HCT116 (cell line): ENCODE data around the gene USP27X. TPM values are rescaled to one million over a fixed set of nuclear protein-coding genes. Genes with fewer than 3 reads are reported as not detected.

Experiments used
- ATAC-seq: fragments of 200-7000 bp; cut with Tn5 transposase; 2 replicates; pipeline ENCODE4 v1.9.1; 2020; ENCODE audit warnings: mild to moderate bottlenecking, moderate library complexity
- BruUV-seq: library from RNA; stranded (reverse); fragments of 400-500 nt; replicated peaks from 2 replicates; lab custom pipeline; 2021; lab: Mats Ljungman, UMichigan
- CTCF ChIA-PET: fragments of 300-600 bp; sonication (Branson Sonifier 250); formaldehyde crosslinking; loops from one replicate; lab custom pipeline; 2021; ENCODE audit warnings: antibody characterized with exemption; lab: Charles Lee
- POLR2A ChIA-PET: fragments of 300-600, 350-600 bp; sonication (Branson Sonifier 250); formaldehyde crosslinking; loops from one replicate; lab custom pipeline; 2021; ENCODE audit warnings: antibody characterized with exemption; lab: Charles Lee
- RAD21 ChIA-PET, 2 experiments: fragments of 300-600 bp; sonication (Branson Sonifier 250); formaldehyde crosslinking; loops; one replicate each; lab custom pipeline; 2023; ENCODE audit warnings: low total read pairs in 2 of 2; ENCODE audit not compliant: uncharacterized antibody in 2 of 2, unreplicated experiment in 2 of 2, low non-redundant PET in 1 of 2; lab: Charles Lee
- DNase-seq: peaks from one replicate; pipeline ENCODE4 v3.0.0-alpha.2; 2010; ENCODE audit warnings: low read depth, low spot score
- H2AFZ ChIP-seq: fragments of 200-600 bp; shearing (Covaris generic), sonication (generic); 2 replicates; pipeline ENCODE4 v1.6.1; 2017; ENCODE audit warnings: low read depth, mixed run types, mixed read lengths, antibody characterized with exemption, low read length; ENCODE audit not compliant: poor library complexity, severe bottlenecking
- H3K27ac ChIP-seq: 2 replicates; pipeline ENCODE4 v1.5.1; 2012; ENCODE audit warnings: low read depth, low read length
- H3K27me3 ChIP-seq: fragments of 200-600 bp; sonication (generic); 2 replicates; pipeline ENCODE4 v1.6.1; 2016; ENCODE audit warnings: mixed run types, low read length, mixed read lengths; ENCODE audit not compliant: insufficient read depth
- H3K36me3 ChIP-seq, 2 experiments: fragments of 200-500 bp in 1 of 2; fragments of 200-600 bp in 1 of 2; sonication (Bioruptor generic) in 1 of 2; sonication (generic) in 1 of 2; 2 replicates each; pipeline versions ENCODE4 v1.5.1 to v1.6.1; 2014 to 2016; ENCODE audit warnings: low read length in 2 of 2, inconsistent platforms in 1 of 2, mixed read lengths in 1 of 2, mixed run types in 1 of 2; ENCODE audit not compliant: insufficient read depth in 2 of 2, control insufficient read depth in 1 of 2
- H3K4me1 ChIP-seq, 2 experiments: fragments of 200-600 bp in 1 of 2; sonication (generic) in 1 of 2; 2 replicates each; pipeline versions ENCODE4 v1.5.1 to v1.6.1; 2012 to 2017; ENCODE audit warnings: low read length in 2 of 2, inconsistent platforms in 1 of 2, mild to moderate bottlenecking in 1 of 2, mixed read lengths in 1 of 2, mixed run types in 1 of 2, moderate library complexity in 1 of 2; ENCODE audit not compliant: insufficient read depth in 2 of 2, control insufficient read depth in 1 of 2
- H3K4me2 ChIP-seq: fragments of 200-600 bp; sonication (generic); 2 replicates; pipeline ENCODE4 v1.6.1; 2017; ENCODE audit warnings: mixed run types, low read length, mixed read lengths
- H3K4me3 ChIP-seq, 2 experiments: fragments of 200-600 bp in 1 of 2; sonication (generic) in 1 of 2; replicated peaks in 1 of 2; 2 replicates each; pipeline ENCODE4 v1.5.1; 2011 to 2016; ENCODE audit warnings: low read length in 2 of 2, control low read depth in 1 of 2, low read depth in 1 of 2, mild to moderate bottlenecking in 1 of 2, mixed read lengths in 1 of 2, mixed run types in 1 of 2
- H3K79me2 ChIP-seq: fragments of 200-600 bp; sonication (generic); 2 replicates; pipeline ENCODE4 v1.6.1; 2017; ENCODE audit warnings: mild to moderate bottlenecking, mixed run types, low read length, moderate library complexity, mixed read lengths; ENCODE audit not compliant: insufficient read depth
- H3K9ac ChIP-seq: fragments of 200-600 bp; sonication (generic); 2 replicates; pipeline ENCODE4 v1.6.1; 2016; ENCODE audit warnings: low read length, mixed read lengths
- H3K9me2 ChIP-seq: fragments of 200-600 bp; sonication (generic), shearing (Covaris generic); 2 replicates; pipeline ENCODE4 v1.6.1; 2017; ENCODE audit warnings: mixed run types, mild to moderate bottlenecking, moderate library complexity; ENCODE audit not compliant: insufficient read depth
- H3K9me3 ChIP-seq, 2 experiments: fragments of 200-500 bp in 1 of 2; fragments of 200-600 bp in 1 of 2; sonication (Bioruptor generic) in 1 of 2; sonication (generic) in 1 of 2; 2 replicates each; pipeline ENCODE4 v1.6.1; 2014 to 2017; ENCODE audit warnings: low read length in 2 of 2, mixed read lengths in 2 of 2, inconsistent platforms in 1 of 2, low read depth in 1 of 2, mild to moderate bottlenecking in 1 of 2, mixed run types in 1 of 2, moderate library complexity in 1 of 2; ENCODE audit not compliant: control insufficient read depth in 1 of 2, insufficient read depth in 1 of 2
- H4K20me1 ChIP-seq: fragments of 200-600 bp; sonication (generic), shearing (Covaris generic); 2 replicates; pipeline ENCODE4 v1.6.1; 2017; ENCODE audit warnings: mixed run types, mild to moderate bottlenecking, moderate library complexity; ENCODE audit not compliant: insufficient read depth
- CBX3 ChIP-seq: IDR thresholded peaks from 2 replicates; pipeline ENCODE4 v1.6.1; 2012; ENCODE audit warnings: low read depth
- EZH2phosphoT487 ChIP-seq: fragments of 200-600 bp; IDR thresholded peaks from 2 replicates; pipeline ENCODE4 v1.6.1; 2018; ENCODE audit warnings: antibody characterized with exemption, borderline replicate concordance
- JUND ChIP-seq: IDR thresholded peaks from 2 replicates; pipeline ENCODE4 v1.6.1; 2012
- MAX ChIP-seq: IDR thresholded peaks from 2 replicates; pipeline ENCODE4 v1.6.1; 2012
- RAD21 ChIP-seq: IDR thresholded peaks from 2 replicates; pipeline ENCODE4 v1.6.1; 2012; ENCODE audit warnings: low read depth, mild to moderate bottlenecking
- SIN3A ChIP-seq: IDR thresholded peaks from 2 replicates; pipeline ENCODE4 v1.6.1; 2012; ENCODE audit warnings: low read depth
- ZBTB33 ChIP-seq: IDR thresholded peaks from 2 replicates; pipeline ENCODE4 v1.6.1; 2011; ENCODE audit warnings: mild to moderate bottlenecking, low read length, moderate library complexity; ENCODE audit not compliant: insufficient replicate concordance; ENCODE audit errors: extremely low read depth
- ZNF274 ChIP-seq: fragments of 200-500 bp; sonication (Bioruptor generic); IDR thresholded peaks from 2 replicates; pipeline ENCODE4 v1.6.1; 2014; ENCODE audit warnings: mild to moderate bottlenecking, low read depth, low read length, inconsistent platforms
- intact Hi-C: fragments of 100-400 bp; cut with micrococcal nuclease; formaldehyde crosslinking; loops from 2 replicates; pipeline ENCODE4 v1.10.0; 2022
- total RNA-seq: library from RNA; stranded (reverse); gene quantifications from one replicate; pipeline ENCODE4 v1.2.1, GENCODE V29; 2021; ENCODE audit not compliant: unreplicated experiment

The USP27X gene
- total RNA-seq, 1 experiment from 2014 or later = 3.5 TPM

GRCh38 chrX:49859491-49859890 is 19.8 kb upstream of the USP27X start:
- H4K20me1 ChIP-seq = no peaks in the 10 kb centered on the region
- H3K9me3 ChIP-seq = no peaks in the 10 kb centered on the region
- RAD21 ChIA-PET = no interaction called here
- H3K4me2 ChIP-seq = no peak overlapping the region
- no peaks in the 10 kb centered on the region for H3K27me3 ChIP-seq
- H3K4me3 ChIP-seq = no peak overlapping the region
- POLR2A ChIA-PET = no interaction called here
- no peak for DNase-seq
- H3K79me2 ChIP-seq = no peaks in the 10 kb centered on the region
- no TSS peak for BruUV-seq
- no peak overlapping the region for H3K27ac ChIP-seq
- no peak overlapping the region for H3K9ac ChIP-seq
- TF ChIP-seq MAX (no peak), ZBTB33 (no peak), ZNF274 (no peak)
- TF ChIP-seq, all 23 proteins: peak for 0
- Histone ChIP-seq H2AFZ (no peak overlapping the region), H3K9me2 (no peaks in the 10 kb centered on the region), H3K4me1 (no peaks in the 10 kb centered on the region), H3K36me3 (no peaks in the 10 kb centered on the region)
- CTCF ChIA-PET = no interaction called here
- intact Hi-C loops = no loop called here
- no peak for ATAC-seq

- intact Hi-C loops = no loop called here
- no peaks in the 10 kb centered on the region for H3K27me3 ChIP-seq
These were observed 18.3 kb upstream of the USP27X start for GRCh38 chrX:49860867-49861535.

More at GRCh38 chrX:49860867-49861535, 18.3 kb upstream of the USP27X start:
- TF ChIP-seq JUND (no peak), SIN3A (no peak), CBX3 (no peak), RAD21 (no peak), EZH2phosphoT487 (no peak), MAX (no peak), ZNF274 (no peak)
- no peak overlapping the region for H2AFZ ChIP-seq
- ChIA-PET RAD21 (no interaction called here), CTCF (no interaction called here), POLR2A (no interaction called here)
- H3K27ac ChIP-seq = no peak overlapping the region
- no peak overlapping the region for H3K9ac ChIP-seq
- no TSS peak for BruUV-seq
- DNase-seq = no peak
- no peak for ATAC-seq
- H3K4me3 ChIP-seq = no peak overlapping the region
- no peak overlapping the region for H3K4me2 ChIP-seq
- no peaks in the 10 kb centered on the region for H3K9me2 ChIP-seq
- H3K79me2 ChIP-seq = no peaks in the 10 kb centered on the region
- H3K4me1 ChIP-seq = no peaks in the 10 kb centered on the region
- H4K20me1 ChIP-seq = no peaks in the 10 kb centered on the region
- no peaks in the 10 kb centered on the region for H3K36me3 ChIP-seq
- no peaks in the 10 kb centered on the region for H3K9me3 ChIP-seq
